ENCODE results near the gene RELN. TPM values are rescaled to one million over a fixed set of nuclear protein-coding genes. Genes with fewer than 3 reads are reported as not detected.

RELN gene
- total and polyA plus RNA-seq, 9 of the 15 experiments (the other 6 are each of a cell fraction or from before 2014, with no cell fraction given), result 12.9 to 43.2 (median 18.1) TPM

GRCh38 chr7:103630318-103630717, 359.1 kb downstream of the RELN start:
- intact Hi-C loops (cut with micrococcal nuclease), result no loop called here
- peaks cover 0 to 6% of the 10 kb centered on the region in 2 experiments; a peak in 3 of 5 replicates for H3K4me1 ChIP-seq (replicated peaks in 1 of 2; ENCODE audit: control insufficient read depth in 2 of 2, insufficient read depth in 2 of 2, low read length in 2 of 2)
- FAIRE-seq (peak; percentile 6), ATAC-seq (peak; percentile 79), DNase-seq (ENCODE audit: extremely low read depth in 1 of 4, low spot score in 3 of 4) (peak in 2 of 4 experiments; percentile 22 to 61)
- CTCF ChIA-PET (ENCODE audit: low intra/inter-chr PET ratio), result no interaction called here
- no peaks in the 10 kb centered on the region for H3K9me3 ChIP-seq (replicated peaks; ENCODE audit: control insufficient read depth, insufficient read depth, low read depth, low read length)
- H3K36me3 ChIP-seq (ENCODE audit: control insufficient read depth, insufficient read depth, low read length), result peaks cover 18% of the 10 kb centered on the region
- H3K79me2 ChIP-seq (ENCODE audit: control insufficient read depth, insufficient read depth, low read length), result no peaks in the 10 kb centered on the region
- H3K4me3 ChIP-seq, result no peak overlapping the region
- in situ Hi-C loops (cut with MboI), result no loop called here
- H3K27me3 ChIP-seq (ENCODE audit: control insufficient read depth in 2 of 2, insufficient read depth in 2 of 2, low read length in 2 of 2), result no peaks in the 10 kb centered on the region
- 40% methylated on average over 2 of the region's 2 CpGs for WGBS (ENCODE audit: insufficient coverage, low coverage, missing lambda C conversion rate)
- no peak overlapping the region for H3K4me2 ChIP-seq (ENCODE audit: insufficient read depth, low read length)
- H3K27ac ChIP-seq (ENCODE audit: extremely low read depth, low read depth, low read length), result peak overlapping the region; percentile 51; the same call in 2 of the 3 replicates
- no peak overlapping the region for H3K9ac ChIP-seq (ENCODE audit: insufficient read depth in 1 of 2, low read depth in 2 of 2, low read length in 2 of 2)
- H3K9me1 ChIP-seq (ENCODE audit: control insufficient read depth, insufficient read depth, low read length), result no peaks in the 10 kb centered on the region
- no TSS peak for BruUV-seq (replicated peaks)
- POLR2A ChIA-PET, result no interaction called here
- H2AFZ ChIP-seq (ENCODE audit: low read depth, low read length), result peak overlapping the region; percentile 44; the same call in 1 of the 2 replicates
- H4K20me1 ChIP-seq (replicated peaks; ENCODE audit: control insufficient read depth, insufficient read depth, low read length), result no peaks in the 10 kb centered on the region
- TF ChIP-seq POLR2AphosphoS5 (IDR thresholded peaks at IDR 0.05; ENCODE audit: control insufficient read depth, insufficient read depth, low read depth, low read length), result no peak
- TF ChIP-seq HNRNPLL (IDR thresholded peaks at IDR 0.05; ENCODE audit: low read depth, low read length, poor library complexity, severe bottlenecking), result no peak
- TF ChIP-seq ETV1 (tag; conservative IDR thresholded peaks at IDR 0.05; ENCODE audit: low read depth), result no peak
- peak; percentile 53; the same call in 1 of the 2 replicates for TF ChIP-seq TEAD4 (IDR thresholded peaks at IDR 0.05; ENCODE audit: low read length)
- no peak for TF ChIP-seq TEAD4 (CRISPR knock-in tag; IDR thresholded peaks at IDR 0.05; ENCODE audit: borderline replicate concordance)
- TF ChIP-seq WHSC1 (IDR thresholded peaks at IDR 0.05; ENCODE audit: low read length), result no peak
- peak; percentile 54 for TF ChIP-seq HMBOX1 (IDR thresholded peaks at IDR 0.05)
- TF ChIP-seq ZMIZ1 (IDR thresholded peaks at IDR 0.05; ENCODE audit: low read depth in 2 of 2, low read length in 2 of 2), result no peak
- TF ChIP-seq SAFB (IDR thresholded peaks at IDR 0.05; ENCODE audit: borderline replicate concordance, low read depth, low read length), result no peak
- no peak for TF ChIP-seq SNIP1 (IDR thresholded peaks at IDR 0.05; ENCODE audit: low read depth)
- no peak for TF ChIP-seq TAF15 (IDR thresholded peaks at IDR 0.05; ENCODE audit: low read depth, low read length)
- TF ChIP-seq MTA2 (IDR thresholded peaks at IDR 0.05; ENCODE audit: low read depth), result no peak
- TF ChIP-seq CBX2 (IDR thresholded peaks at IDR 0.05; ENCODE audit: insufficient read depth, low read length, poor library complexity, severe bottlenecking), result no peak
- TF ChIP-seq JUND (IDR thresholded peaks at IDR 0.05; ENCODE audit: borderline replicate concordance, low read depth, low read length), result peak; percentile 88; the same call in 1 of the 2 replicates
- TF ChIP-seq JUND (tag; IDR thresholded peaks at IDR 0.05; ENCODE audit: borderline replicate concordance, low read depth, low read length), result peak; percentile 95
